H9 (cell line): ENCODE results near the gene TPD52L1. TPM values are rescaled to one million over a fixed set of nuclear protein-coding genes. Genes with fewer than 3 reads are reported as not detected.

Source experiments
- DNase-seq: peaks from one replicate; pipeline ENCODE4 v3.0.0-alpha.2; 2017
- H2AFZ ChIP-seq: one replicate; pipeline ENCODE4 v1.6.1; 2013; ENCODE audit warnings: mild to moderate bottlenecking, low read length, control low read depth, moderate library complexity
- H2AK5ac ChIP-seq: 2 replicates; pipeline ENCODE4 v1.6.1; 2013; ENCODE audit warnings: low read length, control low read depth, mixed read lengths; ENCODE audit not compliant: insufficient read length
- H2BK120ac ChIP-seq: one replicate; pipeline ENCODE4 v1.6.1; 2013; ENCODE audit warnings: low read depth, mild to moderate bottlenecking, low read length, control low read depth, inconsistent platforms; ENCODE audit not compliant: poor library complexity, severe bottlenecking
- H2BK12ac ChIP-seq: 2 replicates; pipeline ENCODE4 v1.6.1; 2013; ENCODE audit warnings: low read length, control low read depth, mixed read lengths, low read depth; ENCODE audit not compliant: insufficient read length
- H2BK15ac ChIP-seq: 2 replicates; pipeline ENCODE4 v1.6.1; 2013; ENCODE audit warnings: low read depth, low read length, control low read depth
- H2BK20ac ChIP-seq: one replicate; pipeline ENCODE4 v1.6.1; 2013; ENCODE audit warnings: low read depth, mild to moderate bottlenecking, low read length, control low read depth, inconsistent platforms; ENCODE audit not compliant: poor library complexity, severe bottlenecking
- H2BK5ac ChIP-seq: 2 replicates; pipeline ENCODE4 v1.6.1; 2013; ENCODE audit warnings: low read length, control low read depth, mixed read lengths; ENCODE audit not compliant: insufficient read length
- H3K14ac ChIP-seq: 2 replicates; pipeline ENCODE4 v1.6.1; 2013; ENCODE audit warnings: low read length, control low read depth; ENCODE audit not compliant: insufficient read depth
- H3K18ac ChIP-seq: 2 replicates; pipeline ENCODE4 v1.6.1; 2013; ENCODE audit warnings: low read depth, mild to moderate bottlenecking, mixed read lengths, low read length, control low read depth; ENCODE audit not compliant: insufficient read length
- H3K23ac ChIP-seq: 2 replicates; pipeline ENCODE4 v1.6.1; 2013; ENCODE audit warnings: low read length, control low read depth, mixed read lengths, low read depth; ENCODE audit not compliant: insufficient read length
- H3K23me2 ChIP-seq: 2 replicates; pipeline ENCODE4 v1.6.1; 2013; ENCODE audit warnings: low read depth, mild to moderate bottlenecking, mixed read lengths, low read length, control low read depth; ENCODE audit not compliant: insufficient read length, poor library complexity, severe bottlenecking
- H3K27ac ChIP-seq: 2 replicates; pipeline ENCODE4 v1.5.1; 2013; ENCODE audit warnings: low read length, control low read depth, mixed read lengths, low read depth; ENCODE audit not compliant: insufficient read length
- H3K27me3 ChIP-seq: 2 replicates; pipeline ENCODE4 v1.6.1; 2013; ENCODE audit warnings: low read length, control low read depth, inconsistent platforms; ENCODE audit not compliant: insufficient read depth
- H3K4ac ChIP-seq: 2 replicates; pipeline ENCODE4 v1.6.1; 2013; ENCODE audit warnings: low read depth, mild to moderate bottlenecking, control low read depth, inconsistent platforms, low read length, moderate library complexity
- H3K4me1 ChIP-seq: 2 replicates; pipeline ENCODE4 v1.6.1; 2013; ENCODE audit warnings: low read length, control low read depth, inconsistent platforms; ENCODE audit not compliant: insufficient read depth
- H3K4me2 ChIP-seq: 2 replicates; pipeline ENCODE4 v1.6.1; 2013; ENCODE audit warnings: low read length, control low read depth, mixed read lengths; ENCODE audit not compliant: insufficient read length, insufficient read depth
- H3K56ac ChIP-seq: 2 replicates; pipeline ENCODE4 v1.6.1; 2013; ENCODE audit warnings: low read depth, mild to moderate bottlenecking, mixed read lengths, low read length, control low read depth; ENCODE audit not compliant: insufficient read length
- H3K79me1 ChIP-seq: 2 replicates; pipeline ENCODE4 v1.6.1; 2013; ENCODE audit warnings: low read depth, mild to moderate bottlenecking, moderate library complexity, low read length, control low read depth, inconsistent platforms; ENCODE audit not compliant: insufficient read depth, poor library complexity, severe bottlenecking
- H3K79me2 ChIP-seq: 2 replicates; pipeline ENCODE4 v1.6.1; 2013; ENCODE audit warnings: low read length, control low read depth, inconsistent platforms; ENCODE audit not compliant: insufficient read depth
- H3K9ac ChIP-seq: 2 replicates; pipeline ENCODE4 v1.6.1; 2013; ENCODE audit warnings: low read length, control low read depth, mixed read lengths; ENCODE audit not compliant: insufficient read length; ENCODE audit errors: extremely low read depth
- H3K9me3 ChIP-seq: one replicate; pipeline ENCODE4 v1.6.1; 2013; ENCODE audit warnings: low read depth, low read length, inconsistent platforms; ENCODE audit not compliant: control insufficient read depth
- H3T11ph ChIP-seq: one replicate; pipeline ENCODE4 v1.6.1; 2013; ENCODE audit warnings: mild to moderate bottlenecking, low read length, control low read depth, inconsistent platforms
- H4K20me1 ChIP-seq: one replicate; pipeline ENCODE4 v1.6.1; 2013; ENCODE audit not compliant: control insufficient read depth, insufficient read length, insufficient read depth
- H4K5ac ChIP-seq: 2 replicates; pipeline ENCODE4 v1.6.1; 2013; ENCODE audit warnings: low read depth, mild to moderate bottlenecking, mixed read lengths, low read length, control low read depth; ENCODE audit not compliant: insufficient read length
- H4K8ac ChIP-seq: replicated peaks from 2 replicates; pipeline ENCODE4 v1.6.1; 2013; ENCODE audit warnings: low read length, control low read depth, mixed read lengths, low read depth; ENCODE audit not compliant: insufficient read length
- H4K91ac ChIP-seq: 2 replicates; pipeline ENCODE4 v1.6.1; 2013; ENCODE audit warnings: low read depth, mild to moderate bottlenecking, moderate library complexity, mixed read lengths, low read length, control low read depth; ENCODE audit not compliant: insufficient read length
- H3K27ac Mint-ChIP-seq, 3 experiments: 2 replicates in 2 of 3; 3 replicates in 1 of 3; pipeline ENCODE4 v1.8.0; 2020 to 2021; ENCODE audit warnings: mixed read lengths in 3 of 3, mild to moderate bottlenecking in 1 of 3, moderate library complexity in 1 of 3
- H3K27me3 Mint-ChIP-seq: 2 replicates; pipeline ENCODE4 v1.8.0; 2021; ENCODE audit warnings: low read depth, mild to moderate bottlenecking, moderate library complexity, mixed read lengths
- H3K36me3 Mint-ChIP-seq, 3 experiments: 2 replicates in 2 of 3; 3 replicates in 1 of 3; pipeline ENCODE4 v1.8.0; 2020 to 2021; ENCODE audit warnings: low read depth in 3 of 3, mixed read lengths in 3 of 3; ENCODE audit not compliant: insufficient read depth in 1 of 3
- H3K4me1 Mint-ChIP-seq, 2 experiments: 2 replicates each; pipeline ENCODE4 v1.8.0; 2020; ENCODE audit warnings: mixed read lengths in 2 of 2
- H3K4me3 Mint-ChIP-seq, 2 experiments: 2 replicates in 1 of 2; 3 replicates in 1 of 2; pipeline ENCODE4 v1.8.0; 2020 to 2021; ENCODE audit warnings: mild to moderate bottlenecking in 2 of 2, mixed read lengths in 2 of 2, moderate library complexity in 1 of 2
- H3K9me3 Mint-ChIP-seq, 2 experiments: 2 replicates in 1 of 2; 3 replicates in 1 of 2; pipeline ENCODE4 v1.8.0; 2020; ENCODE audit warnings: mild to moderate bottlenecking in 2 of 2, mixed read lengths in 2 of 2, moderate library complexity in 1 of 2
- CTCF ChIP-seq: fragments of 200-600 bp; sonication (generic); conservative IDR thresholded peaks from 3 replicates; pipeline ENCODE4 v1.8.0; 2021; ENCODE audit warnings: antibody characterized with exemption, mild to moderate bottlenecking
- whole genome bisulfite sequencing: extraction: QIAGEN DNeasy Blood & Tissue Kit; methylation state at CpG from one replicate; pipeline ENCODE4 v1.1.7; 2013; ENCODE audit warnings: missing lambda C conversion rate, low lambda C conversion rate, mixed read lengths; ENCODE audit not compliant: insufficient read length; ENCODE audit errors: extremely low coverage; 5-methylcytosine and 5-hydroxymethylcytosine counted together
- total RNA-seq: library from RNA; stranded (reverse); gene quantifications from 2 replicates; pipeline ENCODE4 v1.2.1, GENCODE V29; 2021

Gene TPD52L1
- total RNA-seq, 1 experiment from 2014 or later, result 6.6 TPM

DNA sequence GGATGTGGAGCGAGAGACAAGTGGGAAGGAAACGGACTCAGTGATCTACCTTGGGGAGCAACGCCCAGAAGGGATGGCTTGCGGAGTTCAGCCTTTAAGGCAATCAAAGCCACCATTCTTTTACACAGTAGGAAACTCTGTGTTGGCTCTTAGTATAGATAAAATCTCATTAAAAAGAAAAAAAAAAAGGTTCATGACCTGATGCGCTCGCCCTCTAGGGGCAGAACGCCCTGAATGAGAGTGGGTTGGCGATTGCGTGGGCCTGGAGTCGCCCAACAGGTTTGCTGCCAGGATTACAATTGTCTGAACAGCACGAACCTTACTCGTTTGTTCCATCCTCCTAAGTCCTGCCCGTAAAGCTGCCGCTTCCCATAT, 1.2 kb downstream of the TPD52L1 start:
- H3K4me1 Mint-ChIP-seq, result peaks cover 12 to 18% of the 10 kb centered on the region in 2 experiments
- no peaks in the 10 kb centered on the region for H3K9me3 ChIP-seq
- H3K23ac ChIP-seq, result no peak overlapping the region
- no peak overlapping the region for H2BK12ac ChIP-seq
- peak overlapping the region in 1 of 3 experiments; percentile 73; a peak in 2 of 7 replicates for H3K27ac Mint-ChIP-seq
- H4K8ac ChIP-seq, result no peak overlapping the region
- H3K4ac ChIP-seq, result no peak overlapping the region
- no peaks in the 10 kb centered on the region for H3K79me2 ChIP-seq
- H3K27ac ChIP-seq, result no peak overlapping the region
- no CpG with 5 or more reads among the region's 14 CpGs for WGBS
- H3K79me1 ChIP-seq, result no peaks in the 10 kb centered on the region
- no peak overlapping the region for H2AFZ ChIP-seq
- peak; percentile 49 for DNase-seq
- H3K4me1 ChIP-seq, result no peaks in the 10 kb centered on the region
- no peak overlapping the region for H4K91ac ChIP-seq
- H3T11ph ChIP-seq, result no peak overlapping the region
- H2BK5ac ChIP-seq, result no peak overlapping the region
- peak overlapping the region; percentile 78 to 93 for H3K4me3 Mint-ChIP-seq
- H3K23me2 ChIP-seq, result peaks cover 7% of the 10 kb centered on the region
- H4K5ac ChIP-seq, result no peak overlapping the region
- H3K9ac ChIP-seq, result peak overlapping the region; percentile 60
- peak; percentile 65 for TF ChIP-seq CTCF
- no peak overlapping the region for H2BK20ac ChIP-seq
- no peaks in the 10 kb centered on the region for H3K36me3 Mint-ChIP-seq
- H3K18ac ChIP-seq, result no peak overlapping the region
- H3K27me3 ChIP-seq, result no peaks in the 10 kb centered on the region; the same call in 1 of the 2 replicates
- no peaks in the 10 kb centered on the region for H3K9me3 Mint-ChIP-seq
- H3K4me2 ChIP-seq, result peak overlapping the region; percentile 99
- no peak overlapping the region for H2AK5ac ChIP-seq
- H3K27me3 Mint-ChIP-seq, result peaks cover 54% of the 10 kb centered on the region
- H2BK120ac ChIP-seq, result no peak overlapping the region
- no peak overlapping the region for H2BK15ac ChIP-seq
- no peak overlapping the region for H3K56ac ChIP-seq
- H3K14ac ChIP-seq, result peak overlapping the region; percentile 45; the same call in 1 of the 2 replicates
- H4K20me1 ChIP-seq, result no peaks in the 10 kb centered on the region
